Measurements from ENCODE around the gene C1orf35.

Gene C1orf35

GRCh38 chr1:228102791-228103620 lies at the start of gene C1orf35:
TSS of gene C1orf35 (minus strand) at chr1:228103325. CDS start at chr1:228103227, 98 bp downstream.
- in situ Hi-C loops (cut with MboI; ENCODE audit: low sequenced_read_pairs), result no loop called here

GRCh38 chr1:228152918-228153258 lies 49.8 kb upstream of the C1orf35 start:
- in situ Hi-C loops (cut with MboI; ENCODE audit: low sequenced_read_pairs), result no loop called here

DNA sequence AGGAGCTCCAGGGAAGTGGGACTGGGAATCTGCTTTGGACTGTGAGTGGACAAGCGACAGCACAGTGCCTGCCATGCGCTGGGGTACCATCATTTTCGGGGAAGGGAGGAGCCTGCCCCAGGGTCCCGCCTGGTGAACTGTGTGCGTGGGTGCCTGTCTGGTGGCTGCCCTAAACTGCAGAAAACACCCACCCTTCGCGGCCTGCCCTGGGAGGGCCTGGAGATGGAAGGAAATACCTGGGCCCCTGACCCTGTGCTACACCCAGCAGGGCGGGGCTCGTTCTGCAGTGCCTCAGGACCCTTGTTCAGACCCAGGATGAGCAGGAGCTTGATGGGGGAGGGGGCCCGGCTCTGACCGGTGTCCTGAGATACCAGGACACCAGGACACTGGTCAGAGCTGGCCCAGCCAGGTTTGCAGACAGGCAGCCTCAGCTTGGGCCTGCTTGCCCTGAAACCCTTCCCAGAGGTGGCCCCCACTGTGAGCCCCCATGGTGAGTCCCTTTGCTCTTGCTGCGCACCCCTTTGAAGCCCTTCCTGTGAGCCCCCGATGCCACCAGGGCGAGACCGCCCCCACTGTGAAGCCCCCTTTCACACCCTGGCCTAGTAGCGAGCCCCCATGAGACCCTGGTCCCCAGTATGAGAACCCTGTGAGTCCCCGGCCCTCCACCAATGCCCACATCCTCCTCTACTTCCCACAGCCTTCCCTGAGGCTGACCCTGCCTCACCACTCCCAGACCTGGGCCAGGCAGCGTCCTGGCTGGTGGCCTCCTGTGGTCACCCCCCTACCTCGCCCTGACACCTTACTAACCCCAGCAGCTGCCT lies 49.2 kb upstream of the C1orf35 start:
- in situ Hi-C loops (cut with MboI; ENCODE audit: low sequenced_read_pairs), result no loop called here

DNA sequence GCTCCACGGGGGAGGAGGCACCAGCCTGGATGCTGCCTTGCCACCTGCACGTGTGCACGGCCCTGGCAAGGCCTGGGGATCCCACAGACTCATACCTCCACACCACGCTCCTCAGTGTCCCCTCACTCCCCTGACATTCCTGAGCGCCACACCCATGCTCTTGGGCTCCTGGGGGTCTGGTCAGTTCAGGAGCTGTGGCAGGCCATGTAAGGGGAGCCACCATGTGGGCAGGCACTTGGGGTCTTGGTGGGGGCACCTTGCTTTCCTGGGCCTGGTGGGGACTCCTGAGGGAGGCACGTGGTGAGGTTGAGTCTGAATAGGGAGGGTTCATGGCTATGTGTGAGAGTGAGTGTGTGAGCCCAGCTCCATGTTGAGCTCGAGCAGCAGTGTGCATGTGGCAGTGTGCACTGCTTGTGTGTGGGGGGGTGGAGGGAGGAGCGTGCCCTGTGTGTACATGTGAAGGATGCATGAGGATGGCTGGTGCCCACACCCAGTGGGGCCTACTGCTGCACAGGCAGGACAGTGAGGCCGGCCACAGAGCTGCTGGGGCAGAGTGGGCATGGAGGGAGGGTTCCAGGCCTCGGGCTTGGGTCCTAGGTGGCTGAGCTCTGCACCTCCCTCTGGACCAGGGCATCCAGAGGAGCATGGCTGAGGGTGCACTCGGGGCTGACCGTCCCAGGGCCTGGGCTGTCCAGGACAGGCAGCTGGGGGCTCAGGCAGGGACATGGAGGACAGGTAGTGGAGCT lies 48.2 kb upstream of the C1orf35 start:
- in situ Hi-C loops (cut with MboI; ENCODE audit: low sequenced_read_pairs), result no loop called here

- in situ Hi-C loops (cut with MboI; ENCODE audit: low sequenced_read_pairs), result no loop called here
Measured at GRCh38 chr1:228150461-228151179, 47.5 kb upstream of the C1orf35 start.

DNA sequence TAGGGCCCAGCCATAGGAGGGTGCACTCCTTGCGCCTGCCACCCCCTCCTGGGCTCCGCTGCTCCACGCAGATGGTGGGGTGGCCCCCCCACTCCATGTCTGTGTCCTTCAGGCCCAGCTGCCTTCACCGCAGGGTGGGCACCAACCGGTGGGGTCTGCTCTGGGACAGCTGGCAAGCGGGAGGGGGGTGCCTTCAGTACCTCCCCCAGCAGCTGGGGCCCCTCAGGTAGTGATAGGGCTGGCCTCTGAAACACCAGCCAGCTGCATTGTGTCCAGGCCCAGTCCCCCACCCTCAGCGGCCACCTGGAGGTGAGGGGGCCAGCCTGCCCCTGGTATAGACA lies 47.0 kb upstream of the C1orf35 start:
- in situ Hi-C loops (cut with MboI; ENCODE audit: low sequenced_read_pairs), result no loop called here

GRCh38 chr1:228149406-228150119 lies 46.4 kb upstream of the C1orf35 start, which contains the start of gene GJC2:
TSS of gene GJC2 (plus strand) at chr1:228149930. CDS start at chr1:228157759, 7,829 bp downstream.
- in situ Hi-C loops (cut with MboI; ENCODE audit: low sequenced_read_pairs), result no loop called here

DNA sequence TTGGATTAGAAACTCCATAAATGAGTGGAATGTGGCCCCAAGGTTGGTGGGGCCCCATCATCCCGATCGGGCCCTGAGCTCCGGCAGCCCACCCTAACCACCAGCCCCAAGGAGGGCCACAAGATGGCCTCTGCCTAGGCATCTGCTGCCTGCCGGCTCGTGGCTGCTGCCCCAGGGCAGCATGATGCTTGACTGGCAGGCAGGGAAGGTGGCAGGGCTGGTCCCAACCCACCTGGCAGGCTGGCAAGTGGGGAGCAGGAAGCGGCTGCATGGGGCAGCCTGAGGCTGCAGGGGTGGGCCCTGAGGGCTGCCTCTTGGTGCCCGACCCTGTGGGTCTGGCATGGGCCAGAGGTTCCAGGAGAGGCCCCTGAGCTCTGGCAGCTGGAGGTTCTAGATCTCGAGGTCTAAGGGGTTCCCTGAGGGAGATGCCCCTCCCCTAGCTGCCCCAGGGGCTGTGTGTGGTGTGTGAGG lies 45.8 kb upstream of the C1orf35 start:
- in situ Hi-C loops (cut with MboI; ENCODE audit: low sequenced_read_pairs), result no loop called here

- in situ Hi-C loops (cut with MboI; ENCODE audit: low sequenced_read_pairs), result no loop called here
Measured at GRCh38 chr1:228148196-228148861, 45.2 kb upstream of the C1orf35 start.

DNA sequence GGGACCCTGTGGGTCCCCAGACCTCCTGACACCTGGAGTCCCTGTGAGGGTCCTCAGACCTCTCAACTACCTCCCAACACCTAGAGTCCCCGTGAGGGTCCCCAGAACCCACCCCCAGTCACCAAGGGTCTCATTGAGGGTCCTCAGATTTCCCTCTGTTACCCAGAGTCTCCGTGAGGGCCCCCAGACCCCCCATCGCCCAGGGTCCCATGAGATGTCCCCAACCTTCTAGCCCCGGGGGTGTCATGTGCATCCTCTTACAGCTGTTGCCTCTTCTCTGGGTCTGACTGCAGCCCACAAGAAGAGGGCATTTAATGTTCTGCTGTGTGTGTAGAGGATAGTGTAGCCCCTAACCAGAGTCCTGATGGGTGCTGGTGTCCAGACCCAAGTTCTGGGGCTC lies 44.6 kb upstream of the C1orf35 start:
- in situ Hi-C loops (cut with MboI; ENCODE audit: low sequenced_read_pairs), result no loop called here

- in situ Hi-C loops (cut with MboI; ENCODE audit: low sequenced_read_pairs), result no loop called here
Measured at GRCh38 chr1:228147151-228147693, 44.1 kb upstream of the C1orf35 start.

- in situ Hi-C loops (cut with MboI; ENCODE audit: low sequenced_read_pairs), result no loop called here
Measured at GRCh38 chr1:228146417-228147150, 43.5 kb upstream of the C1orf35 start.

GRCh38 chr1:228145463-228146416 lies 42.6 kb upstream of the C1orf35 start:
- in situ Hi-C loops (cut with MboI; ENCODE audit: low sequenced_read_pairs), result no loop called here

- in situ Hi-C loops (cut with MboI; ENCODE audit: low sequenced_read_pairs), result no loop called here
Measured at GRCh38 chr1:228144993-228145343, 41.8 kb upstream of the C1orf35 start.

DNA sequence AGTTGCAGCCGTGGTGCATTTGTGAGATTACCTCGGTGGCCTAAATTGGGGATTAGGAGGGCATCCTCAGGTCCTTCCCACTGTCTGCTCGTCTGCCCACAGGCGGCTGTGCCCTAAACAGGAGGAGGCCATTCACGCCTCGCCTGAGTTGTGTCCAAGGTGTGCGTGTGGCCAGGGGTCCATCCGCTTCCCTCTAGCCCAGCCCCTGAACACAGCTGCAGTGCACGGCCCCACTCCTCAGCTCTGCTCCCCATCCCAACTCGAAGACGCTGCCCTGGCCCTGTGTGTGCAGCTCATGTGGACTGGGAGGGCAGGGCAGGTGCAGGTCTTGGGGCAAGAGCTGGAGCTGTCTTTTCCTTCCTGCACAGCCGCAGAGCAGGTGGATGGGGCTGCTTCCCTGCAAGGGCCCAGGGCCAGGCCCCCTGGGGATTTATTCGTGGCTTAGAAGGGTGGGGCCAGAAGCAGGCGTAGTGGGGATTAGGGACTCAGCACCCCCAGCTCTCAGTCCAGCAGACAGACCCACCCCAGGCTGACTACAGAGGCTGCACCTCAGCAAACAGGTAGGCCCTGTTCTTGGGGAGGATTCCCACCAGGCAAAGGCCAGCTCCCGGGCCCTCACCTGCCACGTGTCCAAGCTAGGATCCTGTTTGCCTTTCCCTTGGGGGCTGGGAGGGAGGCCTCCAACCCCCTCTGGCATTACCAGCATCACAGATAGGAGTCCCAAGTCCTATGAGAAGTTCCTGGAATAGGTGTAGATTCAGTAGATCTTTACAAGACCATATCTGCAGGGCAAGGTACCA lies 41.3 kb upstream of the C1orf35 start:
- in situ Hi-C loops (cut with MboI; ENCODE audit: low sequenced_read_pairs), result no loop called here

DNA sequence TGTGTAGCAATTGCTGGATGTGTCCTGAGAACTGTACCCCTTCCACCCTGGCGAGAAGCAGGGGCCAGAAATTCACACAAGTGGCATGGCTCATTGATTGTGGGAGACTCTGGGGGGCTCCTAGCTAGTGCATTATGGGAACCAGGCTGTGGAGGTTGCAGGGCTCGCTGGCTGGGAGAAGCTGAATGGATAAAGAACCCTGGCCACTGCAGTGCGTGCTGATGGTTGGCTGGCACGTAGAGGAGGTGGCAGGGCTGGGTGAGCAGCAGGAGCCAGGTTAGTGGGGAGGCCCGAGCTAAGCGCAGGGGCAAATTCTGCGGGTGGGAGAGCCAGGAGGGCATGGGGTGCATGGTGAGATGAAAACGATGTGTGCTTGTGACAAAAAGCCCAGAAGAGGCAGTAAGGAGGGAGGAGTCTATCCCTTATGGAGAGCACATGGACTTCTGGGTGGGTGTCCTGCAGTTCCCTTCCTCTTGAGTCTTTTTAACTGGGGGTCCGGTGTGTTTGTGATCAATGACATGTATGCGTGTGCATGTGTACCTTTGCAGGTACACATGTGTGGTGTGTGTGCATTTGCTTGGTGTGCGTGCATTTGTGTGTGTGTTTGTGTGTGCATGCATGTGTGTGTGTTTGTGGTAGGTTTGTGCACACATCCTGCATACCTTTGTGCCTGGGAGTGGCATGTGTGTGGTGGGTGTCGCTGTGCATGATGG lies 40.5 kb upstream of the C1orf35 start:
- in situ Hi-C loops (cut with MboI; ENCODE audit: low sequenced_read_pairs), result no loop called here

Measured in HL-60/S4 (cell line).